HL-60 (cell line): ENCODE results near the gene PTBP2.

ENCODE experiments used
- POLR2AphosphoS5 ChIP-seq: IDR thresholded peaks from 2 replicates; pipeline ENCODE4 v1.6.1; 2012; ENCODE audit warnings: low read depth
- SPI1 ChIP-seq: IDR thresholded peaks from 2 replicates; pipeline ENCODE4 v1.6.1; 2012; ENCODE audit warnings: low read depth, mild to moderate bottlenecking, borderline replicate concordance
- TF ChIP-seq, protein P1 (sequence below): IDR thresholded peaks from one replicate; pipeline ENCODE4 v1.5.1; 2011; ENCODE audit warnings: low read length, control low read depth, inconsistent platforms; ENCODE audit not compliant: insufficient read depth
- TF ChIP-seq, protein P2 (sequence below): IDR thresholded peaks from 2 replicates; pipeline ENCODE4 v1.6.1; 2012; ENCODE audit warnings: low read depth; ENCODE audit not compliant: insufficient replicate concordance

DNA sequence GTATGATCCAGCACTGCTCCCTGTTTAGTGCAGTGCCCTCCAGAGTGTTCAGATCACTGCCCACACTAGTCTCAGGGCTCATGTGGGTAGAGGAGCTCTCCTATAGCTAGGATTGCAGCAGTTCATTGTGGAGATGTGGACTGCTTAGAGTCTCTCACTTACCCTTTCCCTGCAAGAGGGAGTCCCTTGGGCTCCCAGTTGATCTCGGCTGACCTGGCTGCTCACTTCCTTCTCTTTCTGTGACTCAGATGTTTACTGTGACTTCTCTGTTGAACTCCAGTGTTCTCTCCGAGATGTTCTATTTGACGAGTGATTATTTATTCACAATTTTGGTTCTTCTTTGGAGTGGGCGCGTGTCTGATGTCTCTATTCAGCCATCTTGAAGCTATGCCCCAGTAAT lies 141.9 kb downstream of the PTBP2 start:
- TF ChIP-seq, protein P1, sequence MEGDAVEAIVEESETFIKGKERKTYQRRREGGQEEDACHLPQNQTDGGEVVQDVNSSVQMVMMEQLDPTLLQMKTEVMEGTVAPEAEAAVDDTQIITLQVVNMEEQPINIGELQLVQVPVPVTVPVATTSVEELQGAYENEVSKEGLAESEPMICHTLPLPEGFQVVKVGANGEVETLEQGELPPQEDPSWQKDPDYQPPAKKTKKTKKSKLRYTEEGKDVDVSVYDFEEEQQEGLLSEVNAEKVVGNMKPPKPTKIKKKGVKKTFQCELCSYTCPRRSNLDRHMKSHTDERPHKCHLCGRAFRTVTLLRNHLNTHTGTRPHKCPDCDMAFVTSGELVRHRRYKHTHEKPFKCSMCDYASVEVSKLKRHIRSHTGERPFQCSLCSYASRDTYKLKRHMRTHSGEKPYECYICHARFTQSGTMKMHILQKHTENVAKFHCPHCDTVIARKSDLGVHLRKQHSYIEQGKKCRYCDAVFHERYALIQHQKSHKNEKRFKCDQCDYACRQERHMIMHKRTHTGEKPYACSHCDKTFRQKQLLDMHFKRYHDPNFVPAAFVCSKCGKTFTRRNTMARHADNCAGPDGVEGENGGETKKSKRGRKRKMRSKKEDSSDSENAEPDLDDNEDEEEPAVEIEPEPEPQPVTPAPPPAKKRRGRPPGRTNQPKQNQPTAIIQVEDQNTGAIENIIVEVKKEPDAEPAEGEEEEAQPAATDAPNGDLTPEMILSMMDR, result no peak
- TF ChIP-seq POLR2AphosphoS5 (no peak), SPI1 (no peak)
- TF ChIP-seq, protein P2, sequence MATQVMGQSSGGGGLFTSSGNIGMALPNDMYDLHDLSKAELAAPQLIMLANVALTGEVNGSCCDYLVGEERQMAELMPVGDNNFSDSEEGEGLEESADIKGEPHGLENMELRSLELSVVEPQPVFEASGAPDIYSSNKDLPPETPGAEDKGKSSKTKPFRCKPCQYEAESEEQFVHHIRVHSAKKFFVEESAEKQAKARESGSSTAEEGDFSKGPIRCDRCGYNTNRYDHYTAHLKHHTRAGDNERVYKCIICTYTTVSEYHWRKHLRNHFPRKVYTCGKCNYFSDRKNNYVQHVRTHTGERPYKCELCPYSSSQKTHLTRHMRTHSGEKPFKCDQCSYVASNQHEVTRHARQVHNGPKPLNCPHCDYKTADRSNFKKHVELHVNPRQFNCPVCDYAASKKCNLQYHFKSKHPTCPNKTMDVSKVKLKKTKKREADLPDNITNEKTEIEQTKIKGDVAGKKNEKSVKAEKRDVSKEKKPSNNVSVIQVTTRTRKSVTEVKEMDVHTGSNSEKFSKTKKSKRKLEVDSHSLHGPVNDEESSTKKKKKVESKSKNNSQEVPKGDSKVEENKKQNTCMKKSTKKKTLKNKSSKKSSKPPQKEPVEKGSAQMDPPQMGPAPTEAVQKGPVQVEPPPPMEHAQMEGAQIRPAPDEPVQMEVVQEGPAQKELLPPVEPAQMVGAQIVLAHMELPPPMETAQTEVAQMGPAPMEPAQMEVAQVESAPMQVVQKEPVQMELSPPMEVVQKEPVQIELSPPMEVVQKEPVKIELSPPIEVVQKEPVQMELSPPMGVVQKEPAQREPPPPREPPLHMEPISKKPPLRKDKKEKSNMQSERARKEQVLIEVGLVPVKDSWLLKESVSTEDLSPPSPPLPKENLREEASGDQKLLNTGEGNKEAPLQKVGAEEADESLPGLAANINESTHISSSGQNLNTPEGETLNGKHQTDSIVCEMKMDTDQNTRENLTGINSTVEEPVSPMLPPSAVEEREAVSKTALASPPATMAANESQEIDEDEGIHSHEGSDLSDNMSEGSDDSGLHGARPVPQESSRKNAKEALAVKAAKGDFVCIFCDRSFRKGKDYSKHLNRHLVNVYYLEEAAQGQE, result no peak
